ENCODE measurements around the gene EPB41L3.

The EPB41L3 gene

GRCh38 chr18:5466256-5466655 lies 77.5 kb downstream of the EPB41L3 start:
- no peaks in the 10 kb centered on the region for H3K9me3 ChIP-seq (ENCODE audit: severe bottlenecking)
- no peak overlapping the region for H3K4me3 ChIP-seq (ENCODE audit: low read depth, low read length)
- DNase-seq, result no peak
- no peak for TF ChIP-seq CTCF (IDR thresholded peaks at IDR 0.05; ENCODE audit: low read depth, low read length)
- H3K27me3 ChIP-seq (ENCODE audit: insufficient read depth, low read depth, severe bottlenecking), result no peaks in the 10 kb centered on the region
- H3K27ac ChIP-seq, result no peak overlapping the region
- no peaks in the 10 kb centered on the region for H3K36me3 ChIP-seq

GRCh38 chr18:5464251-5464650 lies 79.5 kb downstream of the EPB41L3 start:
- no peak for TF ChIP-seq CTCF (IDR thresholded peaks at IDR 0.05; ENCODE audit: low read depth, low read length)
- no peak overlapping the region for H3K4me3 ChIP-seq (ENCODE audit: low read depth, low read length)
- no peaks in the 10 kb centered on the region for H3K9me3 ChIP-seq (ENCODE audit: severe bottlenecking)
- no peak for DNase-seq
- no peaks in the 10 kb centered on the region for H3K36me3 ChIP-seq
- H3K27ac ChIP-seq, result no peak overlapping the region
- no peaks in the 10 kb centered on the region for H3K27me3 ChIP-seq (ENCODE audit: insufficient read depth, low read depth, severe bottlenecking)

GRCh38 chr18:5463831-5464230 lies 80.0 kb downstream of the EPB41L3 start:
- no peak for DNase-seq
- Histone ChIP-seq H3K27me3 (ENCODE audit: insufficient read depth, low read depth, severe bottlenecking) (no peaks in the 10 kb centered on the region), H3K27ac (no peak overlapping the region), H3K9me3 (ENCODE audit: severe bottlenecking) (no peaks in the 10 kb centered on the region), H3K36me3 (no peaks in the 10 kb centered on the region), H3K4me3 (ENCODE audit: low read depth, low read length) (no peak overlapping the region)
- no peak for TF ChIP-seq CTCF (IDR thresholded peaks at IDR 0.05; ENCODE audit: low read depth, low read length)

- no peak overlapping the region for H3K27ac ChIP-seq
- H3K4me3 ChIP-seq (ENCODE audit: low read depth, low read length), result no peak overlapping the region
- no peak for DNase-seq
- no peak for TF ChIP-seq CTCF (IDR thresholded peaks at IDR 0.05; ENCODE audit: low read depth, low read length)
- H3K27me3 ChIP-seq (ENCODE audit: insufficient read depth, low read depth, severe bottlenecking), result no peaks in the 10 kb centered on the region
- no peaks in the 10 kb centered on the region for H3K36me3 ChIP-seq
- H3K9me3 ChIP-seq (ENCODE audit: severe bottlenecking), result no peaks in the 10 kb centered on the region
Measured at GRCh38 chr18:5463390-5463789, 80.4 kb downstream of the EPB41L3 start.

- Histone ChIP-seq H3K4me3 (ENCODE audit: low read depth, low read length) (no peak overlapping the region), H3K36me3 (no peaks in the 10 kb centered on the region), H3K27me3 (ENCODE audit: insufficient read depth, low read depth, severe bottlenecking) (no peaks in the 10 kb centered on the region), H3K9me3 (ENCODE audit: severe bottlenecking) (no peaks in the 10 kb centered on the region), H3K27ac (no peak overlapping the region)
- TF ChIP-seq CTCF (IDR thresholded peaks at IDR 0.05; ENCODE audit: low read depth, low read length), result no peak
- no peak for DNase-seq
Measured at GRCh38 chr18:5462227-5462626, 81.6 kb downstream of the EPB41L3 start.

GRCh38 chr18:5461041-5461440 lies 82.8 kb downstream of the EPB41L3 start:
- Histone ChIP-seq H3K27me3 (ENCODE audit: insufficient read depth, low read depth, severe bottlenecking) (no peaks in the 10 kb centered on the region), H3K4me3 (ENCODE audit: low read depth, low read length) (no peak overlapping the region), H3K9me3 (ENCODE audit: severe bottlenecking) (no peaks in the 10 kb centered on the region), H3K36me3 (no peaks in the 10 kb centered on the region), H3K27ac (no peak overlapping the region)
- no peak for DNase-seq
- no peak for TF ChIP-seq CTCF (IDR thresholded peaks at IDR 0.05; ENCODE audit: low read depth, low read length)
